Stomach (tissue), 4 donors: ENCODE data around the gene CTIF.

Source experiments
- POLR2AphosphoS5 ChIP-seq, 3 donors: sonication (generic); formaldehyde crosslinking; IDR thresholded peaks; one replicate each; pipeline ENCODE4 v1.6.1; 2016; ENCODE audit warnings: antibody characterized with exemption in 3 of 3
- TF ChIP-seq, protein P1 (sequence below), 7 experiments: fragments of 450-650 bp in 4 of 7; fragments of 200-600 bp in 3 of 7; sonication (generic) in 3 of 7; IDR thresholded peaks; one replicate each; pipeline ENCODE4 v1.5.1; 2016 to 2019; ENCODE audit warnings: antibody characterized with exemption in 7 of 7, control low read depth in 2 of 7, mild to moderate bottlenecking in 1 of 7

DNA sequence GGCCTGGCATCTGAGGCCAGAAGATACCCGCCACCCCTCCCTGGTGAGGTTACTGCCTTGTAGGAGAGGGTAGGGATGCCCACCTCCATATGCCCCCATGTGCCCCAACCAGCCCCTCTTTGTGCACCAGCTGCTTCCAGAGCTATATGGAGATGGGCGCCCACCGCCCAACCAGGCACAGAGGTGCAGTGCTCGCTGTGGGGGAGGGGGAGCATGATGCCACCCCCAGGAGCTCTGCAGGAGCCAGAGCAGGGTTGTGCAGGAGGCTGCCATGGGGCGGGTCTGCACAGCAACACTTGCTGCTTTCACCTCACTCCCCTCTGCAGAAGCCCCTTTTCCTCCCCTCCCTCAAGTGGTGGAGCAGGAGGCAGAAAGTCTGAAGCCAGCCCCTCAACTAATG lies 237.3 kb downstream of the CTIF start:
- TF ChIP-seq, protein P1, sequence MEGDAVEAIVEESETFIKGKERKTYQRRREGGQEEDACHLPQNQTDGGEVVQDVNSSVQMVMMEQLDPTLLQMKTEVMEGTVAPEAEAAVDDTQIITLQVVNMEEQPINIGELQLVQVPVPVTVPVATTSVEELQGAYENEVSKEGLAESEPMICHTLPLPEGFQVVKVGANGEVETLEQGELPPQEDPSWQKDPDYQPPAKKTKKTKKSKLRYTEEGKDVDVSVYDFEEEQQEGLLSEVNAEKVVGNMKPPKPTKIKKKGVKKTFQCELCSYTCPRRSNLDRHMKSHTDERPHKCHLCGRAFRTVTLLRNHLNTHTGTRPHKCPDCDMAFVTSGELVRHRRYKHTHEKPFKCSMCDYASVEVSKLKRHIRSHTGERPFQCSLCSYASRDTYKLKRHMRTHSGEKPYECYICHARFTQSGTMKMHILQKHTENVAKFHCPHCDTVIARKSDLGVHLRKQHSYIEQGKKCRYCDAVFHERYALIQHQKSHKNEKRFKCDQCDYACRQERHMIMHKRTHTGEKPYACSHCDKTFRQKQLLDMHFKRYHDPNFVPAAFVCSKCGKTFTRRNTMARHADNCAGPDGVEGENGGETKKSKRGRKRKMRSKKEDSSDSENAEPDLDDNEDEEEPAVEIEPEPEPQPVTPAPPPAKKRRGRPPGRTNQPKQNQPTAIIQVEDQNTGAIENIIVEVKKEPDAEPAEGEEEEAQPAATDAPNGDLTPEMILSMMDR (IDR thresholded peaks at IDR 0.05): no peak
- no peak for TF ChIP-seq POLR2AphosphoS5 (IDR thresholded peaks at IDR 0.05)
